Measurements from ENCODE around the gene SGMS1.

DNA sequence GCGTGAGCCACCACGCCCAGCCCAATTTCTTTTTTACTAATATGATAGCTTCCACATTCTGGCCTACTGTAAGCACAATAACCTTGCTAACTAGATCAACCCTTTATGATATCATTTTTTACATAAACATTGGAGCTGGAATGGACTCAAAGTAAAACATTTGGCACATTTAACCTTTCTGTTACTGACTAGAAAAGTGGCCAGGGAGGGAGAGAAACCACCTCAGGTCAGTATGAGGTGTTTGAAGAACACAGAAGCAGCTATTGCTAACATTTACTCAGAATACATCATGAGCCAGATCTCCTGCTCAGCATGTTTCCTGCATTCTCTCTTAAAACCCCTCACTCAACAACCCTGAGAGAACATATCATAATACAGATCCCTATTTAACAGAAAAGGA lies 27.3 kb downstream of the SGMS1 start:
- no peak for TF ChIP-seq CTCF (IDR thresholded peaks at IDR 0.05)
- no peak for TF ChIP-seq EZH2 (IDR thresholded peaks at IDR 0.05; ENCODE audit: borderline replicate concordance, insufficient read depth, low read depth, low read length, poor library complexity, severe bottlenecking)
